Measurements from ENCODE around the gene ZNF14.
"Not testable (repeated sequence)": the region's sequence is repeated elsewhere in the genome, so short reads cannot be mapped to it uniquely, and the experiment has no call there.

GRCh38 chr19:19665420-19665948, 67.4 kb downstream of the ZNF14 start:
- TF ChIP-seq CTCF, EZH2phosphoT487 (IDR thresholded peaks at IDR 0.05): not testable (repeated sequence)
